ENCODE measurements around the gene JARID2.

- no peak for TF ChIP-seq POLR2A (IDR thresholded peaks at IDR 0.05)
- TF ChIP-seq CTCF (IDR thresholded peaks at IDR 0.05), result no peak
Observed at GRCh38 chr6:15553031-15553430, 307.2 kb downstream of the JARID2 start.

All from Peyer's patch (tissue), 4 donors.